Esophagus muscularis mucosa (tissue), 2 donors: Measurements from ENCODE around the gene SUFU.

Experiments
- EP300 ChIP-seq: sonication (generic); formaldehyde crosslinking; IDR thresholded peaks from one replicate; pipeline ENCODE4 v1.6.1; 2017; ENCODE audit warnings: antibody characterized with exemption
- POLR2A ChIP-seq: fragments of 450-650 bp; IDR thresholded peaks from one replicate; pipeline ENCODE4 v1.6.1; 2017; ENCODE audit warnings: antibody characterized with exemption, moderate library complexity, mild to moderate bottlenecking, low read depth

DNA sequence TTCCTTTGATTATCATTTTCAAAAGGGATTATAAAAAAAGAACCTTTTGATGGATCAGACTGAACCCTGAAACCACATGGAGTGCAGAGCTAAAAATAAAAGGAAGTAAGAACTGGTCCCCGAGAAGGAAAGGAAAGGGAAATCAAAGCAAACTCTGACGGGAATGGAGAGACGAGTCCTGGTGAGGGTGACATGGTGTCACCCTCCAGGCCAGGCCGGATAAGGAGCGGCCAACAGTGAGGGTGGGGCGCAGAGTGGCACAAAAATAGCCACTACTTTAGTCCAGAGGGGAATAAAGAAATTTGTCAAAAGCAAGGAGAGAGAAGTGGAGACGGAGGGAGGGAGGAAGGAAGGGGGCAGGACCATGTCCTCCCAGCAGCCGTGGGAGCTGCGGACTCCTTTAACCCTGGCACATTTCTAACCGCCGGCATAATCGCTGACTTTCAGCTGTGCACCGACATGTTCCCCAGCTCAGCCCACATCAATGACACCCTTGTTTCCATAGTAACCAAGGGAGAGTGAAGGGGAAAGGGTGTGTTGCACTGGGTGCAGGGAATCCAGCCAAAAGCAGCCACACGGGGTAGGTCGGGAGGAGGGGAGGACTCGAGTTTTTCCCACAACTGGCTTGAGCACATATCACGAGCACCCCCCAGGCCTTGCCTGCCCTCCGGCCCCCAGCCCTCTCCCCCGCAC lies 170.2 kb downstream of the SUFU start:
- no peak for TF ChIP-seq EP300
- no peak for TF ChIP-seq POLR2A
